Chondrocyte (in vitro differentiated cells): ENCODE data around the gene MAGEA8. TPM values are rescaled to one million over a fixed set of nuclear protein-coding genes. Genes with fewer than 3 reads are reported as not detected.

Source experiments
- DNase-seq: peaks from one replicate; pipeline ENCODE4 v3.0.0; 2021; ENCODE audit warnings: mixed read lengths, low spot score
- H3K27ac Mint-ChIP-seq: one replicate; pipeline ENCODE4 v1.8.0; 2021; ENCODE audit warnings: mild to moderate bottlenecking, moderate library complexity, mixed read lengths; ENCODE audit not compliant: unreplicated experiment
- H3K27me3 Mint-ChIP-seq: 2 replicates; pipeline ENCODE4 v1.8.0; 2021; ENCODE audit warnings: low read depth, mixed read lengths
- H3K36me3 Mint-ChIP-seq: 2 replicates; pipeline ENCODE4 v1.8.0; 2021; ENCODE audit warnings: low read depth, mixed read lengths
- H3K4me1 Mint-ChIP-seq: 2 replicates; pipeline ENCODE4 v1.8.0; 2021; ENCODE audit warnings: low read depth, mild to moderate bottlenecking, mixed read lengths
- H3K4me3 Mint-ChIP-seq: one replicate; pipeline ENCODE4 v1.8.0; 2021; ENCODE audit warnings: mild to moderate bottlenecking, moderate library complexity, mixed read lengths; ENCODE audit not compliant: unreplicated experiment
- H3K9me3 Mint-ChIP-seq: 2 replicates; pipeline ENCODE4 v1.8.0; 2021; ENCODE audit warnings: low read depth, mixed read lengths
- CTCF ChIP-seq: fragments of 200-600 bp; sonication (generic); IDR thresholded peaks from 2 replicates; pipeline ENCODE4 v1.5.0; 2021; ENCODE audit warnings: antibody characterized with exemption, mild to moderate bottlenecking, moderate library complexity
- total RNA-seq: library from RNA; stranded (reverse); gene quantifications from 3 replicates; pipeline ENCODE4 v1.2.1, GENCODE V29; 2021

The MAGEA8 gene
- total RNA-seq, 1 donor from 2014 or later: not detected

- H3K27me3 Mint-ChIP-seq: peaks cover 2% of the 10 kb centered on the region
These were observed 27.1 kb upstream of the MAGEA8 start for GRCh38 chrX:149853925-149854324.

GRCh38 chrX:149858592-149858991 lies 22.4 kb upstream of the MAGEA8 start:
- TF ChIP-seq CTCF: no peak
- Mint-ChIP-seq H3K4me3 (no peak overlapping the region), H3K27me3 (peaks cover 2% of the 10 kb centered on the region), H3K9me3 (peaks cover 37% of the 10 kb centered on the region), H3K4me1 (no peaks in the 10 kb centered on the region), H3K36me3 (peaks cover 3% of the 10 kb centered on the region), H3K27ac (no peak overlapping the region)
- DNase-seq: no peak

More at GRCh38 chrX:149853925-149854324, 27.1 kb upstream of the MAGEA8 start:
- TF ChIP-seq CTCF: no peak
- H3K4me1 Mint-ChIP-seq: no peaks in the 10 kb centered on the region
- peaks cover 17% of the 10 kb centered on the region for H3K9me3 Mint-ChIP-seq
- no peak overlapping the region for H3K27ac Mint-ChIP-seq
- H3K36me3 Mint-ChIP-seq: no peaks in the 10 kb centered on the region
- no peak for DNase-seq
- no peak overlapping the region for H3K4me3 Mint-ChIP-seq

GRCh38 chrX:149860445-149860844 lies 20.5 kb upstream of the MAGEA8 start:
- no peak for TF ChIP-seq CTCF
- Mint-ChIP-seq H3K27ac (no peak overlapping the region), H3K9me3 (peaks cover 43% of the 10 kb centered on the region), H3K27me3 (peaks cover 2% of the 10 kb centered on the region), H3K4me1 (no peaks in the 10 kb centered on the region), H3K4me3 (no peak overlapping the region), H3K36me3 (peaks cover 3% of the 10 kb centered on the region)
- DNase-seq: no peak

GRCh38 chrX:149865390-149865789 lies 15.6 kb upstream of the MAGEA8 start:
- no peaks in the 10 kb centered on the region for H3K4me1 Mint-ChIP-seq
- peaks cover 25% of the 10 kb centered on the region for H3K9me3 Mint-ChIP-seq
- H3K27me3 Mint-ChIP-seq: peaks cover 2% of the 10 kb centered on the region
- TF ChIP-seq CTCF: no peak
- H3K27ac Mint-ChIP-seq: no peak overlapping the region
- no peak for DNase-seq
- H3K4me3 Mint-ChIP-seq: no peak overlapping the region
- H3K36me3 Mint-ChIP-seq: no peaks in the 10 kb centered on the region

- Mint-ChIP-seq H3K27me3 (peaks cover 2% of the 10 kb centered on the region), H3K9me3 (peaks cover 17% of the 10 kb centered on the region), H3K36me3 (no peaks in the 10 kb centered on the region), H3K4me1 (no peaks in the 10 kb centered on the region), H3K4me3 (no peak overlapping the region), H3K27ac (no peak overlapping the region)
- no peak for DNase-seq
- TF ChIP-seq CTCF: no peak
These were observed 13.5 kb upstream of the MAGEA8 start for GRCh38 chrX:149867488-149867887.
